Activated CD8-positive, alpha-beta T cell treated with anti-CD3 and anti-CD28 coated beads, Interleukin-2, amount 10 ng/mL, durations not matched to agents 7 days and 5 days (primary cell): ENCODE measurements around the gene PMM2. TPM values are rescaled to one million over a fixed set of nuclear protein-coding genes. Genes with fewer than 3 reads are reported as not detected.

Experiments
- ATAC-seq: fragments of 150-1000 bp; cut with Tn5 transposase; one replicate; pipeline ENCODE4 v1.10.0; 2021; ENCODE audit warnings: moderate library complexity
- CTCF ChIA-PET: fragments of 350-600 bp; sonication (Branson Sonifier 250); formaldehyde crosslinking; loops from one replicate; lab custom pipeline; 2021; ENCODE audit warnings: antibody characterized with exemption; lab: Charles Lee
- POLR2A ChIA-PET: fragments of 350-600 bp; sonication (Branson Sonifier 250); formaldehyde crosslinking; loops from one replicate; lab custom pipeline; 2021; ENCODE audit warnings: antibody characterized with exemption; lab: Charles Lee
- DNase-seq: peaks from one replicate; pipeline ENCODE4 v3.0.0-alpha.2; 2020
- H3K27ac Mint-ChIP-seq: one replicate; pipeline ENCODE4 v1.8.0; 2021; ENCODE audit warnings: mild to moderate bottlenecking, mixed read lengths
- H3K27me3 Mint-ChIP-seq: one replicate; pipeline ENCODE4 v1.8.0; 2021; ENCODE audit warnings: low read depth, mixed read lengths
- H3K36me3 Mint-ChIP-seq: one replicate; pipeline ENCODE4 v1.8.0; 2021; ENCODE audit warnings: low read depth, mixed read lengths
- H3K4me1 Mint-ChIP-seq: one replicate; pipeline ENCODE4 v1.8.0; 2021; ENCODE audit warnings: low read depth, mixed read lengths
- H3K4me3 Mint-ChIP-seq: one replicate; pipeline ENCODE4 v1.8.0; 2021; ENCODE audit warnings: mild to moderate bottlenecking, mixed read lengths
- H3K9me3 Mint-ChIP-seq: one replicate; pipeline ENCODE4 v1.8.0; 2022; ENCODE audit warnings: mixed read lengths; ENCODE audit not compliant: insufficient read depth
- total RNA-seq, 2 experiments: library from RNA; stranded (reverse); gene quantifications; one replicate each; pipeline ENCODE4 v1.2.3, GENCODE V29; 2021

Gene PMM2
- total RNA-seq, 2 experiments from 2014 or later: 36.9 to 37.6 TPM

DNA sequence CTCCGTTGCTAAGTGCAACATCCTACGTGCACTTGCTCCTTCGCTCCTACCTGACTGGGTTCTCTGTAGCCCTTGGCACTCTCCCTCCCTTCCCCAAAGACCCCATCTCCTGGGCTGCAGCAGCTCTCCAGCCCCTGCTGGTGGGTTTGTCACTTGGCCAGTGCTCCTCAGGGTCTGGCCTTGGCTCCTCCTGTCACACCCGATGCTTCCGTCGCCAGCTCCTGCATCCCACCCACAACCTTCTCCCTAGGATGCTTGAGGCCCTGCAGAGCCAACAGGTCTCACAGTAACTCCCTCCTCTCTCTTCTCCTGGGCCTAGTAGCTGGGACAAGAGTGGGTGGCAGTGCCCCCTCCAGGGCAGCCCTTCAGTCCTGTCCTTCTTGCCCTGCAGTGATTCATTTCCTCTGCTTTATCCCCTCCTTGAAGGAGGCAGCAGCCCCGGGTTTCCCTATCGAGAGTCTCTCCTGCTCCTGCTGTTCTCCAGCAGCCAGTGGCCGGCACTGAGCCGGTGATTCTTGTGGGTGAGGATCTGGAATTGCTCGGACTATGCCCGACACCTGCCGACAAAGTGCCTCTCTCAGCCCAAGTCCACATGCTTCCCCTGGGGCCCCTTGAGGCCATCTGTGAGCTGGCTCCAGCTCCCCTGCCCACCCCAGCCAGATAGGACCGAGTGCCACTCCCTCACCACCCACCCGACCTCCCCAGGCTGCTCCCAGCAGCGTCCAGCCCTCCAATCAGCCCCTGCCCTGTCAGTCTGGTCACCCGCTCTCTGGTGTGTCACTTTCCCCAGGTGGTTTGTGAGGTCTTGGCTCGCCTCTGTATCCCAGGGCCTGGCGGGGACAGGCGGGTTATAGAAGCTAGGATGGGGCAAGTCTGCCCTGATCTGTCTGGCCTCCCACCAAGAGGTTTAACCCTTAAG is 88.3 kb downstream of the PMM2 start:
- H3K36me3 Mint-ChIP-seq: peaks cover 16% of the 10 kb centered on the region
- no peak for DNase-seq
- H3K27ac Mint-ChIP-seq: no peak overlapping the region
- ATAC-seq: peak; percentile 21
- ChIA-PET POLR2A (interaction anchor here (1.0 to 1.2 kb wide), 2 partner anchors 9 to 17 kb away, joined by 3 read pairs; partner anchors contain the start of gene CARHSP1), CTCF (interaction anchor here (0.9 kb wide), 1 partner anchor 249 kb away, joined by 3 read pairs; no protein-coding TSS in a partner anchor)
- H3K4me1 Mint-ChIP-seq: peaks cover 9% of the 10 kb centered on the region
- H3K4me3 Mint-ChIP-seq: no peak overlapping the region
- peaks cover 5% of the 10 kb centered on the region for H3K27me3 Mint-ChIP-seq
- no peaks in the 10 kb centered on the region for H3K9me3 Mint-ChIP-seq

DNA sequence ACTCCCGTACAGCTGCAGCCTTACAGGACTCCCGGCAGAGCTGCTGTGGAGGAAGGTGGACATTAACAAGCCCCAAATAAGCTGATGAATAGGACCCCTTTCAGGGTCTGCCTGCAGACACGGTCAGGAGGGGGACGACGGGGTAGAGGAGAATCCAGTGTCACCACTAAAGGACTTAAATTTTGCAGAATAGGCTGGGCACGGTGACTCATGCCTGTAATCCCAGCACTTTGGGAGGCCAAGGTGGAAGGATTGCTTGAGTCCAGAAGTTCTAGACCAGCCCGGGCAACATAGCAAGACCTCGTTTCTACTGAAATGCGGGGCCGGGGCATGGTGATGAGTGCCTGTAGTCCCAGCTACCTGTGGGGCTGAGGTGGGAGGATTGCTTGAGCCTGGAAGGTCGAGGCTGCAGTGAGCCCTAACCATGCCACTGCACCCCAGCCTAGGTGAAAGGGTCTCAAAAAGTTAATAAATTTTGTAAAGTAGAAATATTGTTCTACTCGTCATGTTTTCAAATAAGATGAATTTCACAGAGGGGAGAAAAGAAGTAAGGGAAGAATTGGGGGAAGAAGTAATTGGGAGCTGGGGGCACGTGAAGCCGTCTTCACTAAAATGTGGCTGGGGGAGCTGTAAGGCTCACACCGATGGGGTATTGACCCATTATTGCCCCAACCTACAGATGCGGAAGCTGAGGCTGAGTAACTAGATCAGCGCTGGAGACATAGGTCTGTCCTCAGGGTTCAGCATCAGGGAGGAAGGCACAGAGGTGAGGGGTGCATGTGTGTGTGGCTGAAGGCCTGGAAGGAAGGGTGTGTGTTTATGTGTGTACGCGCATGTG is 89.2 kb downstream of the PMM2 start:
- DNase-seq (no peak), ATAC-seq (no peak)
- H3K4me3 Mint-ChIP-seq: no peak overlapping the region
- POLR2A ChIA-PET: interaction anchor here (1.2 kb wide), 1 partner anchor 8 kb away, joined by 3 read pairs; no protein-coding TSS in a partner anchor
- H3K27me3 Mint-ChIP-seq: peaks cover 5% of the 10 kb centered on the region
- peak overlapping the region; percentile 32 for H3K27ac Mint-ChIP-seq
- no peaks in the 10 kb centered on the region for H3K9me3 Mint-ChIP-seq
- CTCF ChIA-PET: interaction anchor here (0.9 to 4.1 kb wide), 2 partner anchors 7 to 248 kb away, joined by 3 to 19 read pairs; no protein-coding TSS in a partner anchor
- peaks cover 9% of the 10 kb centered on the region for H3K4me1 Mint-ChIP-seq
- peaks cover 24% of the 10 kb centered on the region for H3K36me3 Mint-ChIP-seq

DNA sequence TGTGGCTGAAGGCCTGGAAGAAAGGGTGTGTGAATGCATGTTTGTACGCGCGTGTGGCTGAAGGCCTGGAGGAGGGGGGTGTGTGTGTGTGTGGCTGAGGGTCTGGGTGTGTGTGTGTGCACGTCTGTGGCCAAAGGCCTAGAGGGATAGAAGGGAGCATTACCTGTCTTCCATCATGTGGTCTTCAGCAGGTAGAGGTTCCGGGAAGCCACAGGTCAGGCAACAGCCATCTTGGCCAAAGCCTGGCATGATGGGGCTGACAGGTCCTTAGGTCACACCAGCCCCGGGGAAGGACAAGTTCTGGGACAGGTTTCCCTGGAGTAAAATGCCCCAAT is 89.8 kb downstream of the PMM2 start:
- ChIA-PET POLR2A (no interaction called here), CTCF (interaction anchor here (4.1 kb wide), 1 partner anchor 8 kb away, joined by 19 read pairs; no protein-coding TSS in a partner anchor)
- Mint-ChIP-seq H3K9me3 (no peaks in the 10 kb centered on the region), H3K4me3 (no peak overlapping the region), H3K4me1 (peaks cover 9% of the 10 kb centered on the region), H3K36me3 (peaks cover 29% of the 10 kb centered on the region), H3K27me3 (peaks cover 5% of the 10 kb centered on the region), H3K27ac (peak overlapping the region; percentile 32)
- no peak for DNase-seq
- ATAC-seq: no peak

DNA sequence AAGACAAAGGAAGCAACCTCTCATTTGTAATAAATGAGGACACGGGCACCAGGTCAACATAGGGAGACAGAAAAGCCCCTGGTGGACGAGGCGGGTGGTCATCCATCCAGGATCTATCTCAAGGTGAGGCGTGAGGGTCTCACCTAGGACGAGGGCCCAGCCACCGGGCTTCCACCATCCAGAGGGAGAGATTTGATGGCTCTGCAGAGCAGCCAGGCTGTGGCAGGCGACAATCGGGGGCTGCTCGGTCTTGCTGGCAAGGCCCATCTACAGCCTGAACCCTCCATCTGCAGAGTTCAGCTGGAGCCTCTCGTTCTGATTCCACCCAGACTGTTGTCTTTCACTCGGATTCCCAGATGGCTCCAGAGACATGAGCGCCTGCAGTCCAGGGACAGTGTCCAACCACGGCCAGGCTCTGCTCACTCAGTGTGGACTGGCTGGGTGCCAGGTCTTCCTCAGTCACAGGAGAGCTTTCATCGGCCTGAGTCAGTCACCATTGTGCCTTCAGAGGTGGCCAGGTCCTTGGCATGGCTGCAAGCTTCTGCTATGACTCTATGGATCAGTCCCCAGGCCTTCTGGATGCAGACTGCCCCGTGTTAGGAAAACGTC is 90.4 kb downstream of the PMM2 start:
- Mint-ChIP-seq H3K36me3 (peaks cover 33% of the 10 kb centered on the region), H3K27me3 (peaks cover 5% of the 10 kb centered on the region), H3K4me1 (peaks cover 9% of the 10 kb centered on the region), H3K9me3 (no peaks in the 10 kb centered on the region), H3K4me3 (no peak overlapping the region), H3K27ac (no peak overlapping the region)
- ChIA-PET POLR2A (no interaction called here), CTCF (interaction anchor here (4.1 kb wide), 1 partner anchor 8 kb away, joined by 19 read pairs; no protein-coding TSS in a partner anchor)
- no peak for ATAC-seq
- no peak for DNase-seq

DNA sequence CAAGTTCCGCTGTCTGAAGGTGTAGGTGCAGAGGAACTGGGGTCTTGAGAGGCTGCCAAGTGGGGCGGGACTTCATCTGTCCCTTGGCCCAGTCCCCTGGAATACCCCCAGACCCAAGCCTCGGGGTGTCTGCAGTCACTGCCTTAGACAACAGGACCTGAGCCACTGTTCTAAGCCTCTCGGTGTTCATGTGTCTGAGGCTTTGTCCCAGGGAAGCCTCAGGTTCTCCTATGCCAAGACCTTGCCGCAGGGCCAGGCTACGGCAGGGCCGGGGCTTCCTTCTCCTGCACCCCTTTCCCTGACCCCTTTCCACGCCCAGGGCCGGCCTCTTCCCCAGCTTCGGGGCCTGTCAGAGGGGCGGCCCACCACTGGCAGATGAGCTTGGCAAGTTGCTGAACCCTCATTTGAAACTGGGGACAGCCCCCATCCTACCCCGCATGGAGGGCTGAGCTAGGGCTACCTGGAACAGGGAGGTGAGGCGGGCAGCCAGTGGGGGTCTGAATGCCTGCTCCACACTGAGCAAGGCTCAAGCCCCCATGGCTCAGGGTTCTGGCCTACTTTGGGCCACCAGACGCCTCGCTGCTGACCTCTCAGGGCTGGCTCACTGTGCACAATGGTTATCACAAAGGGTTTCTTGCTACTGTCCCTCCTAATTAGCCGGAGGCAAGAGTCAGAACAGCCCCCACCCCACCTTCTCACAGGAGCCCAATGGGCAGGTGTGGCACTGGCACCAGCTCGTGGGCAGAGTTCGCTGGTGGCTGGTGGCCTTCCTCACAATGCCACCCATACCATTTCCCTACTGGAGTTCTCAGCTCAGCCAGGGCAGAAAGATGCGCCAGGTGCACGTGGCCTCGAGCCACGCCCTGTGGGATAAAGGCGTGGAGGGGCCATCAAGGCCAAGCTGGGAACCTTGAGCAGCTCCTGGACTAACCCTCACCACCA is 91.6 kb downstream of the PMM2 start:
- H3K27ac Mint-ChIP-seq: no peak overlapping the region
- no peak for ATAC-seq

GRCh38 chr16:8889893-8890548 is 92.4 kb downstream of the PMM2 start:
- no peaks in the 10 kb centered on the region for H3K9me3 Mint-ChIP-seq
- ATAC-seq (no peak), DNase-seq (no peak)
- no peak overlapping the region for H3K4me3 Mint-ChIP-seq
- CTCF ChIA-PET: interaction anchor here (0.7 to 4.1 kb wide), 3 partner anchors 10 to 92 kb away, joined by 3 to 19 read pairs (median 3); no protein-coding TSS in a partner anchor
- peaks cover 9% of the 10 kb centered on the region for H3K4me1 Mint-ChIP-seq
- POLR2A ChIA-PET: interaction anchor here (0.6 to 1.3 kb wide), 3 partner anchors 7 to 226 kb away, joined by 3 to 4 read pairs (median 4); no protein-coding TSS in a partner anchor
- H3K36me3 Mint-ChIP-seq: peaks cover 49% of the 10 kb centered on the region
- peaks cover 5% of the 10 kb centered on the region for H3K27me3 Mint-ChIP-seq
- no peak overlapping the region for H3K27ac Mint-ChIP-seq

More for the DNA sequence above, 91.6 kb downstream of the PMM2 start:
- ChIA-PET CTCF (interaction anchor here (1.1 to 4.1 kb wide), 2 partner anchors 9 to 15 kb away, joined by 3 to 19 read pairs; no protein-coding TSS in a partner anchor), POLR2A (interaction anchor here (0.7 to 1.3 kb wide), 2 partner anchors 8 to 12 kb away, joined by 3 to 4 read pairs; no protein-coding TSS in a partner anchor)
- H3K36me3 Mint-ChIP-seq: peaks cover 41% of the 10 kb centered on the region
- no peaks in the 10 kb centered on the region for H3K9me3 Mint-ChIP-seq
- peaks cover 9% of the 10 kb centered on the region for H3K4me1 Mint-ChIP-seq
- no peak for DNase-seq
- peaks cover 5% of the 10 kb centered on the region for H3K27me3 Mint-ChIP-seq
- H3K4me3 Mint-ChIP-seq: no peak overlapping the region

- Mint-ChIP-seq H3K4me1 (peaks cover 6% of the 10 kb centered on the region), H3K9me3 (no peaks in the 10 kb centered on the region), H3K27ac (no peak overlapping the region), H3K4me3 (no peak overlapping the region), H3K27me3 (peaks cover 3% of the 10 kb centered on the region), H3K36me3 (peaks cover 54% of the 10 kb centered on the region)
- POLR2A ChIA-PET: interaction anchor here (0.6 kb wide), 1 partner anchor 227 kb away, joined by 4 read pairs; no protein-coding TSS in a partner anchor
- DNase-seq (no peak), ATAC-seq (no peak)
- CTCF ChIA-PET: interaction anchor here (0.7 to 4.1 kb wide), 3 partner anchors 10 to 92 kb away, joined by 3 to 19 read pairs (median 3); no protein-coding TSS in a partner anchor
These were observed 92.9 kb downstream of the PMM2 start for GRCh38 chr16:8890549-8890921.

- no peaks in the 10 kb centered on the region for H3K27me3 Mint-ChIP-seq
- ChIA-PET CTCF (interaction anchor here (1.3 kb wide), 1 partner anchor 9 kb away, joined by 3 read pairs; no protein-coding TSS in a partner anchor), POLR2A (no interaction called here)
- no peaks in the 10 kb centered on the region for H3K9me3 Mint-ChIP-seq
- H3K4me3 Mint-ChIP-seq: no peak overlapping the region
- no peaks in the 10 kb centered on the region for H3K4me1 Mint-ChIP-seq
- H3K36me3 Mint-ChIP-seq: peaks cover 61% of the 10 kb centered on the region
- ATAC-seq: no peak
- no peak for DNase-seq
- H3K27ac Mint-ChIP-seq: peak overlapping the region; percentile 49
These were observed 94.5 kb downstream of the PMM2 start for GRCh38 chr16:8892101-8892575.

DNA sequence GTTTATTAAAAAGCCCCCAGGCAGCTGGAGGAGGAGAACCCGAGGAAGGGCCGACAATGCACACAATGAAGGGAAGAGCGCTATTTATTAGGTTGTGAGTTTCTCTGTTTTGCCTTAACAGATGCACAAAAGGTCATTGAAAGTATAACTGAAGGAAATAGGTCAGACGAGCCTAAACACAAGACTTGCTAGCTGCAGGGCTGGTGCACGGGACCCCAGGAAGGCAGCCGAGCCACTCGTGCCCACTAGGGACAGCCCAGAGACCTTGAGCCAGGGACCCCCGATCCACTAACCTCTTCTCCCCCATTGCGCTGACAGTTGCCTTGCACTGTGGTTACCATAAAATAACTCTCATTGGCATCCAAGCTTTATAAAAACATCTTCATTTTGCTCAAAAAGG is 95.8 kb downstream of the PMM2 start:
- Mint-ChIP-seq H3K9me3 (no peaks in the 10 kb centered on the region), H3K4me3 (no peak overlapping the region), H3K27ac (no peak overlapping the region), H3K27me3 (no peaks in the 10 kb centered on the region), H3K36me3 (peaks cover 68% of the 10 kb centered on the region), H3K4me1 (no peaks in the 10 kb centered on the region)
- DNase-seq: no peak
- ChIA-PET POLR2A (no interaction called here), CTCF (no interaction called here)
- ATAC-seq: no peak
